ENCODE results near the gene ATP13A3. TPM values are rescaled to one million over a fixed set of nuclear protein-coding genes. Genes with fewer than 3 reads are reported as not detected.

Gene ATP13A3
- total RNA-seq, 1 experiment from 2014 or later = 181 TPM

DNA sequence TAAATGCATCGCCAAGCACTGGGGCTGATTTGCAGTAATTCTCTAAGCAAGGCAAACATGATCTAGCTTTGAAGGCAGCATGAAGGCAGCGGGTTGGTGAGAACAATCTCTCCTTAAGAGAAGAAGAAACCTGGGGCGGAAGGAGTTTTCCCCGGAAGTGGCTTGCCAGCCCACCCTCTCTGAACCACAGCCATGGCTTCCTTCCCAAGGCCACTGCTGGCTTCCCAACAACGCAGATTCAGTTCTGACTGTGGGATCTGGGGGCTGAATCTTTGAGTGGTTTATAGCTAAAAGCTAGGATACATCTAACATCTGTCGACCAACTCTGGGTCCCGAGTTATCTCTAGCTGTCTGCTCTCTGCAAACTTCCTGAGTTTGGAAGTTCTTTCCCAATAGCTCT, 131.4 kb downstream of the ATP13A3 start:
- Mint-ChIP-seq H3K4me3 (ENCODE audit: unreplicated experiment) (no peak overlapping the region), H3K9me3 (ENCODE audit: unreplicated experiment) (no peaks in the 10 kb centered on the region), H3K27me3 (ENCODE audit: insufficient read depth, unreplicated experiment) (no peaks in the 10 kb centered on the region), H3K27ac (ENCODE audit: unreplicated experiment) (no peak overlapping the region), H3K4me1 (ENCODE audit: low read depth, unreplicated experiment) (no peaks in the 10 kb centered on the region), H3K36me3 (ENCODE audit: insufficient read depth, unreplicated experiment) (no peaks in the 10 kb centered on the region)
- DNase-seq = no peak
- TF ChIP-seq, protein P1, sequence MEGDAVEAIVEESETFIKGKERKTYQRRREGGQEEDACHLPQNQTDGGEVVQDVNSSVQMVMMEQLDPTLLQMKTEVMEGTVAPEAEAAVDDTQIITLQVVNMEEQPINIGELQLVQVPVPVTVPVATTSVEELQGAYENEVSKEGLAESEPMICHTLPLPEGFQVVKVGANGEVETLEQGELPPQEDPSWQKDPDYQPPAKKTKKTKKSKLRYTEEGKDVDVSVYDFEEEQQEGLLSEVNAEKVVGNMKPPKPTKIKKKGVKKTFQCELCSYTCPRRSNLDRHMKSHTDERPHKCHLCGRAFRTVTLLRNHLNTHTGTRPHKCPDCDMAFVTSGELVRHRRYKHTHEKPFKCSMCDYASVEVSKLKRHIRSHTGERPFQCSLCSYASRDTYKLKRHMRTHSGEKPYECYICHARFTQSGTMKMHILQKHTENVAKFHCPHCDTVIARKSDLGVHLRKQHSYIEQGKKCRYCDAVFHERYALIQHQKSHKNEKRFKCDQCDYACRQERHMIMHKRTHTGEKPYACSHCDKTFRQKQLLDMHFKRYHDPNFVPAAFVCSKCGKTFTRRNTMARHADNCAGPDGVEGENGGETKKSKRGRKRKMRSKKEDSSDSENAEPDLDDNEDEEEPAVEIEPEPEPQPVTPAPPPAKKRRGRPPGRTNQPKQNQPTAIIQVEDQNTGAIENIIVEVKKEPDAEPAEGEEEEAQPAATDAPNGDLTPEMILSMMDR (IDR thresholded peaks at IDR 0.05; ENCODE audit: insufficient read depth in 1 of 2, low read depth in 1 of 2, low read length in 1 of 2, severe bottlenecking in 1 of 2, unreplicated experiment in 1 of 2) = no peak
- intact Hi-C loops (cut with micrococcal nuclease; ENCODE audit: unreplicated experiment) = no loop called here
- BruUV-seq (replicated peaks) = no TSS peak
- no peak overlapping the region for H3K4me3 ChIP-seq (ENCODE audit: low read depth, low read length)
- CTCF ChIA-PET = no interaction called here
- H3K9me3 ChIP-seq = no peaks in the 10 kb centered on the region
- no peaks in the 10 kb centered on the region for H3K36me3 ChIP-seq (ENCODE audit: control insufficient read depth, insufficient read depth, low read length)
- no peaks in the 10 kb centered on the region for H3K27me3 ChIP-seq (replicated peaks; ENCODE audit: control insufficient read depth, insufficient read depth, low read length)
- H3K4me1 ChIP-seq = no peaks in the 10 kb centered on the region
- POLR2A ChIA-PET = no interaction called here

DNA sequence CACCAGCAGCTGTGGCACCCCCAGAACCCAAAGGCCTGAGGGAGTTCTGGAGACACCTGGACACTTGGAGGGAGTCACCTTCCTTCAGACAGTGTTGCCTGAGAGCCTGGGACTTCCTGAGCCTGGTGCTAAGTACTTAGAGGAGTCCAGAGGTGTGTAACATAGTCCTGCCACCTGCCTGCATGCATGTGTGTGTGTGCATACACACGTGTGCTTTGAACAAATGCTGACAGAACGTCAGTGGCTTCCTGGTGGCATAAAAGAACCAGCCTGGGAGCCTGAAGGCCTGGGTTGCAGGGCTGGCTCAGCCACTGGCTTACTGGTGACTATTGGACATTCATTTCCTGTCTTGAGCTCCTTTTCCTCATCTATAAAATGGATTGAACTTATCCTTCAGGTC, 132.5 kb downstream of the ATP13A3 start:
- CTCF ChIA-PET = no interaction called here
- Histone ChIP-seq H3K4me3 (ENCODE audit: low read depth, low read length) (no peak overlapping the region), H3K9me3 (no peaks in the 10 kb centered on the region), H3K27me3 (replicated peaks; ENCODE audit: control insufficient read depth, insufficient read depth, low read length) (no peaks in the 10 kb centered on the region), H3K36me3 (ENCODE audit: control insufficient read depth, insufficient read depth, low read length) (no peaks in the 10 kb centered on the region), H3K4me1 (no peaks in the 10 kb centered on the region)
- H3K36me3 Mint-ChIP-seq (ENCODE audit: insufficient read depth, unreplicated experiment) = no peaks in the 10 kb centered on the region
- intact Hi-C loops (cut with micrococcal nuclease; ENCODE audit: unreplicated experiment) = no loop called here
- TF ChIP-seq, protein P1 (IDR thresholded peaks at IDR 0.05; ENCODE audit: insufficient read depth in 1 of 2, low read depth in 1 of 2, low read length in 1 of 2, severe bottlenecking in 1 of 2, unreplicated experiment in 1 of 2) = no peak
- H3K9me3 Mint-ChIP-seq (ENCODE audit: unreplicated experiment) = no peaks in the 10 kb centered on the region
- POLR2A ChIA-PET = no interaction called here
- H3K27me3 Mint-ChIP-seq (ENCODE audit: insufficient read depth, unreplicated experiment) = no peaks in the 10 kb centered on the region
- H3K27ac Mint-ChIP-seq (ENCODE audit: unreplicated experiment) = no peak overlapping the region
- no peak overlapping the region for H3K4me3 Mint-ChIP-seq (ENCODE audit: unreplicated experiment)
- no peaks in the 10 kb centered on the region for H3K4me1 Mint-ChIP-seq (ENCODE audit: low read depth, unreplicated experiment)
- no peak for DNase-seq
- no TSS peak for BruUV-seq (replicated peaks)

Other genes with a start within 250 kb of the ATP13A3 start
- gene CPN2, start 135.7 kb downstream of the ATP13A3 start, total RNA-seq (2022) = not detected in 2 replicates
- gene LRRC15, start 117.3 kb downstream of the ATP13A3 start, total RNA-seq (2022) = 0.09 and 0.16 TPM in 2 replicates
- gene GP5, start 87.7 kb downstream of the ATP13A3 start, total RNA-seq (2022) = 0.12 and 0.25 TPM in 2 replicates
- 11.8 and 16.3 TPM in 2 replicates for gene TMEM44, start 146.4 kb upstream of the ATP13A3 start, total RNA-seq (2022)
- gene LSG1, start 185.2 kb upstream of the ATP13A3 start, total RNA-seq (2022) = 48.0 and 55.0 TPM in 2 replicates
- gene FAM43A, start 198.9 kb upstream of the ATP13A3 start, total RNA-seq (2022) = 3.5 and 4.0 TPM in 2 replicates